Effector memory CD4-positive, alpha-beta T cell (primary cell): ENCODE results near the gene UGT1A1.
A peak's percentile ranks its signal among the peaks of the same experiment; 100 is the strongest.
"Not testable (repeated sequence)": the region's sequence is repeated elsewhere in the genome, so short reads cannot be mapped to it uniquely, and the experiment has no call there.

Experiments
- DNase-seq, 3 donors: peaks; one replicate each; pipeline ENCODE4 v3.0.0-alpha.2; 2020
- H3K27ac ChIP-seq: 2 replicates; pipeline ENCODE4 v1.7.0; 2013; ENCODE audit warnings: mild to moderate bottlenecking, low read length, moderate library complexity; ENCODE audit not compliant: insufficient read depth, poor library complexity, severe bottlenecking
- H3K27me3 ChIP-seq: replicated peaks from 2 replicates; pipeline ENCODE4 v1.7.0; 2013; ENCODE audit warnings: mild to moderate bottlenecking, low read length; ENCODE audit not compliant: insufficient read depth, control insufficient read depth, poor library complexity, severe bottlenecking
- H3K36me3 ChIP-seq: 2 replicates; pipeline ENCODE4 v1.7.0; 2013; ENCODE audit warnings: mild to moderate bottlenecking, low read length, moderate library complexity; ENCODE audit not compliant: control insufficient read depth, insufficient read depth
- H3K4me1 ChIP-seq: 2 replicates; pipeline ENCODE4 v1.7.0; 2013; ENCODE audit warnings: low read length, mild to moderate bottlenecking; ENCODE audit not compliant: control insufficient read depth, insufficient read depth, poor library complexity, severe bottlenecking
- H3K4me3 ChIP-seq: 2 replicates; pipeline ENCODE4 v1.7.0; 2013; ENCODE audit warnings: low read length, low read depth, mild to moderate bottlenecking; ENCODE audit not compliant: insufficient read depth, poor library complexity, severe bottlenecking
- H3K9me3 ChIP-seq: 2 replicates; pipeline ENCODE4 v1.7.0; 2013; ENCODE audit warnings: mild to moderate bottlenecking, low read length, moderate library complexity; ENCODE audit not compliant: control insufficient read depth
- total RNA-seq, 3 donors: gene quantifications; one replicate each; lab custom pipeline; 2026; lab: John Stamatoyannopoulos, UW

Gene UGT1A1
- 0 reads per million in 3 donors for total RNA-seq

DNA sequence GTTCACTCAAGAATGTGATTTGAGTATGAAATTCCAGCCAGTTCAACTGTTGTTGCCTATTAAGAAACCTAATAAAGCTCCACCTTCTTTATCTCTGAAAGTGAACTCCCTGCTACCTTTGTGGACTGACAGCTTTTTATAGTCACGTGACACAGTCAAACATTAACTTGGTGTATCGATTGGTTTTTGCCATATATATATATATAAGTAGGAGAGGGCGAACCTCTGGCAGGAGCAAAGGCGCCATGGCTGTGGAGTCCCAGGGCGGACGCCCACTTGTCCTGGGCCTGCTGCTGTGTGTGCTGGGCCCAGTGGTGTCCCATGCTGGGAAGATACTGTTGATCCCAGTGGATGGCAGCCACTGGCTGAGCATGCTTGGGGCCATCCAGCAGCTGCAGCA lies at the start of gene UGT1A1:
TSS of gene UGT1A1 (plus strand) at position 228 of the 400 bp plus-strand sequence. CDS start at position 246, 18 bp downstream.
- H3K9me3 ChIP-seq, result no peaks in the 10 kb centered on the region
- no peak within 1 kb of the TSS for H3K27ac ChIP-seq

DNA sequence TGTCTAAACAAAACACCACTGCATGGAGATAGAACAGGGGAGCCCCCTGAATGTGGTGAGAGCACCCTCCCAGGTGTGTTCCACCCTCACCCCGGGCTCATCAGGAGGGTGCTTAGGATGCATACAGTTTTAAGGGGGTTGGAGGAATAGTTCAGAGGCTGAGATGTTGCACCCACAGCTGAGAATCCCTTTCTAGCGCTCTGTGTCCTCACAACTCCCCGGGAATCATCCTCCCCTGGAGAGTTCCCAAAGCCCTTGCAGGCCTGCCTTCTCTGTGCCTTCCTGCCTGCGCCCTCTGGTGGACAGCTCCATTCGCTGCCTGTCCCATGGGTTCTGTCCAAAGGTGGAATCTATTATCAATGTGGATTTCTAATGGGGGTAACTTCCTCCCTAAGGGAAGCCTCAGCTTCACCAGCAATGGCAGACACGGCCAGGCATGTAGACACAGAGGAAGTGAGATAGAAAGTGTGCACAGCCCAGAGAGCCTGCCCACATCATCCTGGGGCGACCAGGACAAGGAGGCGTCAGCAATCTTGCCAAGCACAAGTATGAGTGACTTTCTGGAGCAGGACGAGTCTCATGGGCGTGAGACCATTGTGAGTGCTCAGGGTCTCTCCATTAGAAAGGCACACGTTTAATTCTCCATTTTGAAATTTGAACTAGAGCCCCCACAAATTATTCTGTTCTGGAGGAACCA lies 48.6 kb upstream of the UGT1A1 start:
- no peaks in the 10 kb centered on the region for H3K9me3 ChIP-seq
- H3K4me1 ChIP-seq, result no peaks in the 10 kb centered on the region
- no peak overlapping the region for H3K27ac ChIP-seq
- peak in 2 of 3 donors; percentile 17 to 36 for DNase-seq
- H3K4me3 ChIP-seq, result no peak overlapping the region
- no peaks in the 10 kb centered on the region for H3K36me3 ChIP-seq
- peaks cover 5% of the 10 kb centered on the region for H3K27me3 ChIP-seq

More for the DNA sequence above, at the start of gene UGT1A1:
- DNase-seq, result no peak
- Histone ChIP-seq H3K4me1 (no peaks in the 10 kb centered on the region), H3K36me3 (no peaks in the 10 kb centered on the region), H3K27me3 (no peaks in the 10 kb centered on the region), H3K4me3 (no peak within 1 kb of the TSS)

- Histone ChIP-seq H3K36me3 (no peaks in the 10 kb centered on the region), H3K27ac (no peak within 1 kb of the TSS), H3K4me3 (no peak within 1 kb of the TSS), H3K4me1 (no peaks in the 10 kb centered on the region), H3K9me3 (no peaks in the 10 kb centered on the region), H3K27me3 (peaks cover 5% of the 10 kb centered on the region)
- no peak for DNase-seq
Observed at GRCh38 chr2:233712611-233713261, 47.3 kb upstream of the UGT1A1 start, which contains the start of gene UGT1A5. Gene UGT1A5, plus strand, starts transcription at chr2:233712907. Its CDS starts 85 bp downstream, at chr2:233712992.

DNA sequence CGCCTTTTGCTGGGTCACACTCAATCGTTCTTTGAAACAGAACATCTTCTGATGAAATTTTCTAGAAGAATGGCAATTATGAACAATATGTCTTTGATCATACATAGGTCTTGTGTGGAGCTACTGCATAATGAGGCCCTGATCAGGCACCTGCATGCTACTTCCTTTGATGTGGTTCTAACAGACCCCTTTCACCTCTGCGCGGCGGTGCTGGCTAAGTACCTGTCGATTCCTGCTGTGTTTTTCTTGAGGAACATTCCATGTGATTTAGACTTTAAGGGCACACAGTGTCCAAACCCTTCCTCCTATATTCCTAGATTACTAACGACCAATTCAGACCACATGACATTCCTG lies 46.8 kb upstream of the UGT1A1 start:
- no peaks in the 10 kb centered on the region for H3K36me3 ChIP-seq
- H3K4me3 ChIP-seq, result no peak overlapping the region
- no peak overlapping the region for H3K27ac ChIP-seq
- H3K9me3 ChIP-seq, result no peaks in the 10 kb centered on the region
- peaks cover 5% of the 10 kb centered on the region for H3K27me3 ChIP-seq
- no peaks in the 10 kb centered on the region for H3K4me1 ChIP-seq
- DNase-seq, result no peak

- DNase-seq, result no peak
- no peaks in the 10 kb centered on the region for H3K9me3 ChIP-seq
- no peaks in the 10 kb centered on the region for H3K36me3 ChIP-seq
- H3K4me1 ChIP-seq, result no peaks in the 10 kb centered on the region
- H3K27me3 ChIP-seq, result peaks cover 2% of the 10 kb centered on the region
- H3K4me3 ChIP-seq, result no peak overlapping the region
- H3K27ac ChIP-seq, result no peak overlapping the region
Observed at GRCh38 chr2:233714121-233714520, 45.9 kb upstream of the UGT1A1 start.

DNA sequence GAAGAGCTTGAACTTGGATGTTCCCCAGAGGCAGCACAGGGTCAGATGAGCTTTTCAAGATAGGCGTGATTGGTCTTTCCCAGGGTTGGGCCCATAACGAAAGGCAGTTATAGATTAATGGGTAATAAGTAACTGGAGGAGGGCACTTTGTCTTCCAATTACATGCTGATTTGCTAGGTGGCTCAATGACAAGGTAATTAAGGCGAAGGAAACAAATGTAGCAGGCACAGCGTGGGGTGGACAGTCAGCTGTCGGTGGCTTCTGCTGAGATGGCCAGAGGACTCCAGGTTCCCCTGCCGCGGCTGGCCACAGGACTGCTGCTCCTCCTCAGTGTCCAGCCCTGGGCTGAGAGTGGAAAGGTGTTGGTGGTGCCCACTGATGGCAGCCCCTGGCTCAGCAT lies 41.5 kb upstream of the UGT1A1 start, which contains the start of gene UGT1A4:
TSS of gene UGT1A4 (plus strand) at position 185 of the 400 bp plus-strand sequence. CDS start at position 270, 85 bp downstream.
- Histone ChIP-seq H3K36me3 (no peaks in the 10 kb centered on the region), H3K9me3 (no peaks in the 10 kb centered on the region)

GRCh38 chr2:233728723-233729301 lies 31.3 kb upstream of the UGT1A1 start, which contains the start of gene UGT1A3:
Gene UGT1A3, plus strand, starts transcription at chr2:233729042. Its CDS starts 85 bp downstream, at chr2:233729127.
- no peaks in the 10 kb centered on the region for H3K4me1 ChIP-seq
- no peak within 1 kb of the TSS for H3K4me3 ChIP-seq
- no peak within 1 kb of the TSS for H3K27ac ChIP-seq
- no peak for DNase-seq
- no peaks in the 10 kb centered on the region for H3K27me3 ChIP-seq
- H3K9me3 ChIP-seq, result no peaks in the 10 kb centered on the region
- H3K36me3 ChIP-seq, result no peaks in the 10 kb centered on the region

More for the DNA sequence above, 41.5 kb upstream of the UGT1A1 start, which contains the start of gene UGT1A4:
- no peak within 1 kb of the TSS for H3K27ac ChIP-seq
- no peaks in the 10 kb centered on the region for H3K27me3 ChIP-seq
- H3K4me1 ChIP-seq, result no peaks in the 10 kb centered on the region
- no peak for DNase-seq
- no peak within 1 kb of the TSS for H3K4me3 ChIP-seq

DNA sequence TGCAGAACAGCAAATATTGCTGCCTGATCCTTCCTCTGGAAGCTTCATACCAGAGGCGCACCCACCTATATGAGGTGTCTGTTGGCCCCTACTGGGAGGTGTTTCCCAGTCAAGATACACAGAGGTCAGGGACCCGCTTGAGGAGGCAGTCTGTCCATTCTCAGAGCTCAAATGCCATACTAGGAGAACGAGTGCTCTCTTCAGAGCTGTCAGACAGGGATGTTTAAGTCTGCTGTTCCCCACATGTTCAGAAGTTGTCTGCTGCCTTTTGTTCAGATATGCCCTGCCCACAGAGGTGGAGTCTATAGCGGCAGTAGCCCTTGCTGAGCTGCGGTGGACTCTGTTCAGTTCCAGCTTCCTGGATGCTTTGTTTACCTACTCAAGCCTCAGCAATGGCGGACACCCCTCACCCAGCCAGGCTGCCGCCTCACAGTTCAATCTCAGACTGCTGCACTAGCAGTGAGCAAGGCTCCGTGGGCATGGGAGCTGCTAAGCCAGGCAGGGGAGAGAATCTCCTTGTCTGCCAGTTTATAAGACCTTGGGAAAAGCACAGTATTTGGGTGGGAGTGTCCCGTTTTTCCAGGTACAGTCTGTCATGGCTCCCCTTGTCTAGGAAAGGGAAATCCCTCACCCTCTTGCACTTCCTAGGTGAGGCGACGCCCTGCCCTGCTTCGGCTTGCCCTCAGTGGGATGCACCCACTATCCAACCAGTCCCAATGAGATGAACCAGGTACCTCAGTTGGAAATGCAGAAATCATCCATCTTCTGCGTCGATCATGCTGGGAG lies 23.0 kb upstream of the UGT1A1 start:
- H3K36me3 ChIP-seq, H3K27me3 ChIP-seq, H3K4me1 ChIP-seq, H3K4me3 ChIP-seq, DNase-seq, H3K27ac ChIP-seq, H3K9me3 ChIP-seq: not testable (repeated sequence)

DNA sequence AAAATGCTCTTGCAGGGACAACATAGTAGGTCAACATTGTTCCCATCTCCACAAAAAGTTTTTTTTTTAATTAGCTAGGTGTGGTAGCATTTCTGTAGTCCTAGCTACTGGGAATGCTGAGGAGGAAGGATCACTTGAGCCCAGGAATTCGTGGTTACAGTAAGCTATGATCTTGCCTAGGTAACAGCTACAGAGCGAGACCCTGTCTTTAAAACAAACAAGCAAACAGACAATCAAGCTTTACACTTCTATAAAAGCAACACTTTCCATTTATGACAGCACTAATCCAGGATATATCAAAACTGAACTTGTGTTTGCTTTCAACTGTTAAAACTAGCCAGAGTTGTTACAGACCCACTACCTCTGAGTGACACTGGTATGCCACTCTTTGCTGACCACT lies 19.2 kb upstream of the UGT1A1 start:
- H3K4me1 ChIP-seq, result no peaks in the 10 kb centered on the region
- H3K36me3 ChIP-seq, result no peaks in the 10 kb centered on the region
- H3K27ac ChIP-seq, result no peak overlapping the region
- H3K27me3 ChIP-seq, result no peaks in the 10 kb centered on the region
- H3K9me3 ChIP-seq, result no peaks in the 10 kb centered on the region
- H3K4me3 ChIP-seq, result no peak overlapping the region
- no peak for DNase-seq
